Endothelial cell (in vitro differentiated cells): ENCODE data around the gene PLP2. TPM values are rescaled to one million over a fixed set of nuclear protein-coding genes. Genes with fewer than 3 reads are reported as not detected.

Experiments
- DNase-seq: peaks from one replicate; pipeline ENCODE4 v3.0.0; 2021; ENCODE audit warnings: low spot score
- H3K27ac Mint-ChIP-seq: one replicate; pipeline ENCODE4 v1.8.0; 2021; ENCODE audit warnings: mixed read lengths, inconsistent platforms; ENCODE audit not compliant: unreplicated experiment
- H3K27me3 Mint-ChIP-seq: one replicate; pipeline ENCODE4 v1.8.0; 2021; ENCODE audit warnings: mild to moderate bottlenecking, moderate library complexity, mixed read lengths, inconsistent platforms; ENCODE audit not compliant: unreplicated experiment
- H3K36me3 Mint-ChIP-seq: one replicate; pipeline ENCODE4 v1.8.0; 2021; ENCODE audit warnings: mild to moderate bottlenecking, low read depth, mixed read lengths, inconsistent platforms; ENCODE audit not compliant: unreplicated experiment
- H3K4me1 Mint-ChIP-seq: one replicate; pipeline ENCODE4 v1.8.0; 2021; ENCODE audit warnings: mild to moderate bottlenecking, mixed read lengths, inconsistent platforms; ENCODE audit not compliant: unreplicated experiment
- H3K4me3 Mint-ChIP-seq: one replicate; pipeline ENCODE4 v1.8.0; 2021; ENCODE audit warnings: mild to moderate bottlenecking, mixed read lengths, inconsistent platforms; ENCODE audit not compliant: unreplicated experiment
- H3K9me3 Mint-ChIP-seq: one replicate; pipeline ENCODE4 v1.8.0; 2021; ENCODE audit warnings: mixed read lengths, inconsistent platforms; ENCODE audit not compliant: unreplicated experiment
- CTCF ChIP-seq: fragments of 200-600 bp; sonication (generic); IDR thresholded peaks from one replicate; pipeline ENCODE4 v1.5.0; 2021; ENCODE audit warnings: antibody characterized with exemption; ENCODE audit not compliant: unreplicated experiment
- total RNA-seq: library from RNA; stranded (reverse); fragmentation: NEBNext Ultra II Directional; extraction: Animal tissue kit (Norgen Biotek cat#: 25700); gene quantifications from one replicate; pipeline ENCODE4 v1.2.1, GENCODE V29; 2021; ENCODE audit not compliant: unreplicated experiment

The PLP2 gene
- total RNA-seq, 1 donor from 2014 or later, result 1.9 TPM

- no peak overlapping the region for H3K27ac Mint-ChIP-seq
- no peak for TF ChIP-seq CTCF
- no peaks in the 10 kb centered on the region for H3K4me1 Mint-ChIP-seq
- no peak for DNase-seq
- H3K4me3 Mint-ChIP-seq, result no peak overlapping the region
- H3K9me3 Mint-ChIP-seq, result no peaks in the 10 kb centered on the region
- no peaks in the 10 kb centered on the region for H3K36me3 Mint-ChIP-seq
- peaks cover 12% of the 10 kb centered on the region for H3K27me3 Mint-ChIP-seq
Measured at GRCh38 chrX:49212209-49212608, 40.5 kb downstream of the PLP2 start.

GRCh38 chrX:49212861-49213260 lies 41.2 kb downstream of the PLP2 start:
- Mint-ChIP-seq H3K9me3 (no peaks in the 10 kb centered on the region), H3K27ac (no peak overlapping the region), H3K36me3 (no peaks in the 10 kb centered on the region), H3K27me3 (peaks cover 12% of the 10 kb centered on the region), H3K4me1 (no peaks in the 10 kb centered on the region), H3K4me3 (no peak overlapping the region)
- TF ChIP-seq CTCF, result no peak
- DNase-seq, result no peak

- Mint-ChIP-seq H3K27ac (no peak overlapping the region), H3K9me3 (no peaks in the 10 kb centered on the region), H3K36me3 (no peaks in the 10 kb centered on the region), H3K4me3 (no peak overlapping the region), H3K27me3 (peaks cover 12% of the 10 kb centered on the region), H3K4me1 (no peaks in the 10 kb centered on the region)
- no peak for DNase-seq
- no peak for TF ChIP-seq CTCF
Measured at GRCh38 chrX:49214416-49214815, 42.7 kb downstream of the PLP2 start.

GRCh38 chrX:49214996-49215526 lies 43.4 kb downstream of the PLP2 start:
- no peak overlapping the region for H3K27ac Mint-ChIP-seq
- H3K4me3 Mint-ChIP-seq, result no peak overlapping the region
- no peak for DNase-seq
- no peaks in the 10 kb centered on the region for H3K9me3 Mint-ChIP-seq
- no peak for TF ChIP-seq CTCF
- peaks cover 12% of the 10 kb centered on the region for H3K27me3 Mint-ChIP-seq
- no peaks in the 10 kb centered on the region for H3K4me1 Mint-ChIP-seq
- H3K36me3 Mint-ChIP-seq, result no peaks in the 10 kb centered on the region

GRCh38 chrX:49220100-49220499 lies 48.4 kb downstream of the PLP2 start:
- peaks cover 10% of the 10 kb centered on the region for H3K27me3 Mint-ChIP-seq
- no peak for DNase-seq
- no peaks in the 10 kb centered on the region for H3K9me3 Mint-ChIP-seq
- H3K27ac Mint-ChIP-seq, result no peak overlapping the region
- no peaks in the 10 kb centered on the region for H3K36me3 Mint-ChIP-seq
- TF ChIP-seq CTCF, result no peak
- no peaks in the 10 kb centered on the region for H3K4me1 Mint-ChIP-seq
- H3K4me3 Mint-ChIP-seq, result no peak overlapping the region
